ENCODE results near the gene IGFBP5. TPM values are rescaled to one million over a fixed set of nuclear protein-coding genes. Genes with fewer than 3 reads are reported as not detected.

Gene IGFBP5
- total and polyA plus RNA-seq, 10 of the 15 experiments (the other 5 are each of a cell fraction or from before 2014, with no cell fraction given) = 2.8 TPM; not detected in 9

GRCh38 chr2:216626875-216627245 is 68.5 kb downstream of the IGFBP5 start:
- H4K20me1 ChIP-seq (ENCODE audit: control insufficient read depth, insufficient read depth) = no peaks in the 10 kb centered on the region
- no peak overlapping the region for H3K4me3 ChIP-seq
- no TSS peak for BruUV-seq (replicated peaks)
- intact Hi-C loops (cut with micrococcal nuclease; ENCODE audit: unreplicated experiment) = no loop called here
- 43% methylated on average over 2 of the region's 2 CpGs for WGBS (ENCODE audit: insufficient coverage, insufficient replicate concordance, low lambda C conversion rate, missing lambda C conversion rate)
- no peaks in the 10 kb centered on the region for H3K79me2 ChIP-seq (ENCODE audit: control insufficient read depth, insufficient read depth, low read length)
- in situ Hi-C loops (cut with MboI) = no loop called here
- SMC1A ChIA-PET (ENCODE audit: uncharacterized antibody, unreplicated experiment) = interaction anchor here (0.6 kb wide), 1 partner anchor 32 kb away, joined by 3 read pairs; no protein-coding TSS in a partner anchor
- H3K27me3 ChIP-seq (replicated peaks in 1 of 2; ENCODE audit: control insufficient read depth in 2 of 2, insufficient read depth in 2 of 2, low read length in 1 of 2) = no peaks in the 10 kb centered on the region
- ATAC-seq (no peak), FAIRE-seq (no peak), DNase-seq (ENCODE audit: low read depth, low spot score) (no peak)
- CTCF ChIA-PET = interaction anchor here (0.6 kb wide), 1 partner anchor 1221 kb away, joined by 3 read pairs; no protein-coding TSS in a partner anchor
- H3K4me1 ChIP-seq (ENCODE audit: control insufficient read depth, insufficient read depth, low read length) = no peaks in the 10 kb centered on the region
- H3K36me3 ChIP-seq (ENCODE audit: control insufficient read depth in 2 of 2, insufficient read depth in 2 of 2, low read length in 1 of 2) = no peaks in the 10 kb centered on the region
- RAD21 ChIA-PET (ENCODE audit: unreplicated experiment) = no interaction called here
- H3K9me3 ChIP-seq (replicated peaks; ENCODE audit: control insufficient read depth, insufficient read depth, low read length) = no peaks in the 10 kb centered on the region
- H3K27ac ChIP-seq (ENCODE audit: control insufficient read depth, insufficient read depth) = no peak overlapping the region
- H2AFZ ChIP-seq (ENCODE audit: control insufficient read depth, low read depth, low read length) = no peak overlapping the region
- no peak overlapping the region for H3K4me2 ChIP-seq (ENCODE audit: control insufficient read depth, insufficient read depth)
- no peak overlapping the region for H3K9ac ChIP-seq (ENCODE audit: control insufficient read depth, insufficient read depth, low read length)
- POLR2A ChIA-PET = no interaction called here
- no peak for TF ChIP-seq RELB (IDR thresholded peaks at IDR 0.05; ENCODE audit: low read depth)
- TF ChIP-seq SIX5 (IDR thresholded peaks at IDR 0.05; ENCODE audit: low read depth, low read length, severe bottlenecking) = no peak
- TF ChIP-seq CHD1 (IDR thresholded peaks at IDR 0.05; ENCODE audit: low read depth, low read length) = no peak
- no peak for TF ChIP-seq POLR2AphosphoS2 (IDR thresholded peaks at IDR 0.05; ENCODE audit: low read depth, low read length)
- TF ChIP-seq POLR2A (IDR thresholded peaks at IDR 0.05; ENCODE audit: low read depth, low read length) = no peak
- no peak for TF ChIP-seq DPF2 (IDR thresholded peaks at IDR 0.05)
- TF ChIP-seq ZBTB40 (IDR thresholded peaks at IDR 0.05; ENCODE audit: borderline replicate concordance) = no peak
- no peak for TF ChIP-seq CEBPZ (IDR thresholded peaks at IDR 0.05; ENCODE audit: low read depth, low read length)
- TF ChIP-seq MYC (IDR thresholded peaks at IDR 0.05; ENCODE audit: insufficient read depth, insufficient read length, insufficient replicate concordance, low read length, severe bottlenecking) = no peak
- TF ChIP-seq MTA3 (IDR thresholded peaks at IDR 0.05; ENCODE audit: borderline replicate concordance, low read length) = no peak
- no peak for TF ChIP-seq CBX3 (IDR thresholded peaks at IDR 0.05; ENCODE audit: borderline replicate concordance, low read depth)
- TF ChIP-seq NFXL1 (IDR thresholded peaks at IDR 0.05; ENCODE audit: borderline replicate concordance) = no peak
- no peak for TF ChIP-seq EGR1 (IDR thresholded peaks at IDR 0.05; ENCODE audit: borderline replicate concordance in 1 of 2, low read depth in 2 of 2, low read length in 2 of 2)
- no peak for TF ChIP-seq RFX5 (IDR thresholded peaks at IDR 0.05; ENCODE audit: low read depth, low read length)
- no peak for TF ChIP-seq BCL11A (IDR thresholded peaks at IDR 0.05; ENCODE audit: low read depth, low read length)
- TF ChIP-seq SUPT20H (IDR thresholded peaks at IDR 0.05; ENCODE audit: borderline replicate concordance, control insufficient read depth, low read depth, low read length) = no peak
- TF ChIP-seq WRNIP1 (IDR thresholded peaks at IDR 0.05; ENCODE audit: borderline replicate concordance, low read depth, low read length) = no peak

All from GM12878 (cell line).